HG03558 (cell line): Measurements from ENCODE around the gene STAT3.
"Not testable (repeated sequence)": the region's sequence is repeated elsewhere in the genome, so short reads cannot be mapped to it uniquely, and the experiment has no call there.

ENCODE experiments used
- ATAC-seq: cut with Tn5 transposase; IDR thresholded peaks from one replicate; pipeline ENCODE4 v1.9.1; 2021; ENCODE audit warnings: moderate number of reproducible peaks; ENCODE audit not compliant: unreplicated experiment; ENCODE audit errors: extremely low read depth

The STAT3 gene

GRCh38 chr17:42305543-42306384 lies 82.5 kb downstream of the STAT3 start:
- no peak for ATAC-seq

- ATAC-seq = not testable (repeated sequence)
These were observed 83.3 kb downstream of the STAT3 start for GRCh38 chr17:42305031-42305330.

GRCh38 chr17:42304187-42305030 lies 83.8 kb downstream of the STAT3 start:
- ATAC-seq = no peak

GRCh38 chr17:42303694-42304093 lies 84.5 kb downstream of the STAT3 start:
- no peak for ATAC-seq

GRCh38 chr17:42301022-42301421 lies 87.2 kb downstream of the STAT3 start:
- ATAC-seq = no peak

GRCh38 chr17:42299913-42300312 lies 88.3 kb downstream of the STAT3 start:
- not testable (repeated sequence) for ATAC-seq

- not testable (repeated sequence) for ATAC-seq
These were observed 88.9 kb downstream of the STAT3 start for GRCh38 chr17:42299361-42299760.

- ATAC-seq = not testable (repeated sequence)
These were observed 90.5 kb downstream of the STAT3 start for GRCh38 chr17:42297775-42298174.

- no peak for ATAC-seq
These were observed 92.2 kb downstream of the STAT3 start for GRCh38 chr17:42296012-42296411.

- no peak for ATAC-seq
These were observed 93.5 kb downstream of the STAT3 start for GRCh38 chr17:42294469-42295398.

GRCh38 chr17:42291129-42291528 lies 97.1 kb downstream of the STAT3 start:
- ATAC-seq = no peak

- ATAC-seq = no peak
These were observed 97.7 kb downstream of the STAT3 start for GRCh38 chr17:42290577-42290976.

- no peak for ATAC-seq
These were observed 98.5 kb downstream of the STAT3 start for GRCh38 chr17:42289611-42290181.

GRCh38 chr17:42288803-42289610 lies 99.2 kb downstream of the STAT3 start:
- ATAC-seq = no peak

GRCh38 chr17:42287977-42288802 lies 100.1 kb downstream of the STAT3 start, which contains the start of gene STAT5A:
Gene STAT5A, plus strand, starts transcription at chr17:42288498. Its CDS starts 914 bp downstream, at chr17:42289412.
- ATAC-seq = no peak

- no peak for ATAC-seq
These were observed 100.8 kb downstream of the STAT3 start for GRCh38 chr17:42287305-42287976.

GRCh38 chr17:42286411-42287221 lies 101.6 kb downstream of the STAT3 start:
- ATAC-seq = no peak
